GM21528 (cell line): ENCODE results near the gene VAMP8.
"Not testable (repeated sequence)": the region's sequence is repeated elsewhere in the genome, so short reads cannot be mapped to it uniquely, and the experiment has no call there.

Source experiments
- ATAC-seq: cut with Tn5 transposase; IDR thresholded peaks from one replicate; pipeline ENCODE4 v1.9.1; 2021; ENCODE audit warnings: mild to moderate bottlenecking, moderate library complexity; ENCODE audit not compliant: unreplicated experiment, low FRiP score

The VAMP8 gene

DNA sequence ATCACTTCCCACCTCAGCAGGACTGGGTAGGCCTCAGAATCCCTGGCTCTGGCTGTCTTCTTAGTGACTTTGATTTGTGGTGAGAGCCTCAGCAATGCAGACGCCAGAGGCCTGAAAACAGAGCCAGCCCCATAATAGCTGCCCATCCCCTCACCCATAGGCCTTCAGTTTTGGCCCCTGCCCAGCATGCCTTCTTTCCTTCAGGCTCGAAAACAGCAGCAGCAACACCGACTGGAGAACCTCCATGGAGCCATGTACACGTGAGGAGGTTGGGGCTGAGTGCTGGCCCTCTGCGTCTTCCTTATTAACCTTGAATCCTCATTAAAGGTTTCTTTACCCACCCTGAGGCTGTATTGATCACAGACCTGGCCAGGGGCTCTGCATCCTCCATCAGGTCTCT is 19.9 kb downstream of the VAMP8 start:
- ATAC-seq = no peak

DNA sequence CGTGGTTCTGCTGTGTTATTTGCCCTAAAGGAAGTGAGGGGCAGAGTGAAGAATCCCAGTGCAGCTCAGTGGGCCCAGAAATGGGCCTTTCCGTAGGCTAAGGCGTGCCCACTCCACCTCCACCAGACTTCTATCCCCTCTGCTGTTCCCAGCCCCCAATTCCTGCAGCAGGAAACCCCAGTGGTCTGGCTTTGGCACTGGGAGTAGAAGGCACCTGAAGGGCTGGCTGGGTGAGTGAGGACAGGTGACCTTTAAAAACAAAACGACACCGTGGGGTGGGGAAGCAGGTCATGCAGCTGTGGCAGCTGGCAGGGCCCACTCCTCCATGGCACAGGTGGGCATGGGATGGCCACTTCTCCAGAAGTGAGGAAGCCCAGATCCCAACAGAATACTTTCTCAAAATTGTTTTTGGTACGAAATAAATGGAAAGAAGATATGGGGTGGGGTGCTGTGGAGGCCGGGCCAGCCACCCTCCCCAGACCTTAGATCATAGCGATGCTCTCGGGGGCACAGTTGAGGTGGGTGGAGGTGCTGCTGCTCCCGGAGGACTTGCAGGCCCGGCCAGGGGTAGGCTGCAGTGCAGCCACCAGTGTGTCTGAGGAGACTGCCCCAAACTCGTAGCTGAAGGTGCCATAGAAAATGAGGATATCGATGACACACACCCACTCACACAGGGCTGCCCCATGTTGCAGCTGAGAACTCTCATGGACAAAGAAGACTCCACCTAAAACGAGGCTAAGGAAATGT is 21.4 kb downstream of the VAMP8 start:
- ATAC-seq = no peak

DNA sequence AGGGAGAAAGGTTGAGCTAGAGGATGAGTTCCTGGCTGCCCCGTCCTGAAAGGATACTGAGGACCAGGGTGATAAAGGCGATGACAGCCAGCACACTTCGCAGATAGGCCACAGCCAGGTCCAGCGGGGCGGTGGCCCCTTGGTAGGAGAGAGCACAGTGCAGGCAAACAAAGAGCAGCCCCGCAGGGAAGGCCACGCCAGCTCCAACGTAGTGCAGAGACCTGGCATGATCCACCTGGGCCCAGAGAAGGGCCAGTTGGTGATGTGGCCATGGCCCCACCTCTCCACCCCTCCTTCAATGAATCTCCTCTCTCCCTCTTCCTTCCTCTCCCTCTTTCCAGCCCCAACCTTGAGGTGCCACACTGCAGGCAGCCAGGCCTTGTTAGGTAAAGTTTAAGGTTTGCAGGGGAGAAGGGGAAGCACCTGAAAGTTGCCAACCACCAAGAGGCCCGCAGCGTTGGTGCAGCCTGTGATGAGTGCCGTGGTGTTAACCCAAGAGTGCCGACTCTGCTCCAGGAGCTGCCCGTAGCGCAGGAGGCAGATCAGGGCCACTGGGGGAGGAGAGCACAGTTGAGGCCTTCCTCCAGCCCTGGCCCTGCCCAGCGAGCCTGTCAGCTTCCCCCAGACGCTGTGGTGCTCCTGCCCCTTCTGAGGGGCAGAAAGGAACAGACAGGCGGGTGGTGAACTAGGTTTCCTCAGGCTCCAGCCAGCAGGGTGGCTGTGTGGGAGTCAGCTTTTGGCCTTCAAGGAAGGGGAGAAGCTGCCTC is 22.3 kb downstream of the VAMP8 start:
- ATAC-seq = no peak

DNA sequence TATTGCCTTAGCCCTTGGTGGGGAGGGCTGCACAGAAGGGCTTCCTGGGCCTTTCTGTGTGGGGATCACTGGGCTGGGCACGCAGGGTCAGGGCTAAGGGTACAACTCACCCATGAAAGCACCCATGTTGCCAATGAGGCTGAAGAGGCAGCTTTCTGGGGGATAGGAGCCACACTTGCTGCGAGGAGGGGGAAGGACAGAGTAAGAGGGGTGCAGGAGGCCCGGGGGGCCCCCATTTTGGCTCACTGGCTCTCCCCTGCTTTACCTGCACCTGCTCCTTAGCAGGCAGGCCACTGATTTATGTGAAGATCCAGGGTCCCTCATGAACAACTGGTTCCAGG is 22.8 kb downstream of the VAMP8 start:
- ATAC-seq = no peak

DNA sequence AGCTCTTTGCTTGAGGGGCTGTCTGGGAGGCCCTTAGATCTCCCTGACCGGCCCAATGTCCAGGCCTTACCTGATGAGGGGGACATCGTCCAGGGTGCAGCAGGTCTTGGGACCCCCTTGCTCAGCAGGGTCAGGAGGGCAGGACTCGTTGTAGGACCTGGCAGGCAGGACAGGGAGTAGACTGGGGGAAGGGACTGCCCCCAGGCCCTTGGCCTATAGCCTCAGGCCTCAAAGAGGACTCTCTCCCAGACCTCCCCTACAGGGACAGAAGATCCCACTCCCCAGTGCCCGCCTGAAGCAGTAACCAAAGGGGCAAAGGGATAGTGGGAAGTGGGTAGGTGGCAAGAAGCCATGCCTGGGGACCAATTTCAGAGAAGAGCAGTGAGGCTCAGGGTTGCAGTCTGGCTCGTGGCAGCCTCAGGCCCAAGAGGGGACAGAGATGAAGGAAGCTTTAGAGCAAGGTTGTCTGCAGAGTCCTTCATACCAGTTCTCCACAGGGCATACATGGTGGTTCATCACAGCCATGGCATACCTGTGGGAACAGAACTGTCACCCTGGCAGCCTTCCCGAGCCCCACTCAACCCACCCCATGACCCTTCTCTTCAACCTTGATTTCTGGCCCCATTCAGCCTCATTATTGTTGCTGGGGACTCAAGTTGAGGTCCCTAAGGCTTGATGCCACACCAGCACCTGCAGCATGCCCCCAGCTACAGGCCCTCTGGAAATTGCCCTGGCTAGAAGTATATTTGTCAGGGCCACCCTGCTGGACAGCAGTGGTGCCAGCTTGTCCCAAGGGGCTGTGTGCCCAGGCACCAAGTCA is 23.8 kb downstream of the VAMP8 start:
- no peak for ATAC-seq

DNA sequence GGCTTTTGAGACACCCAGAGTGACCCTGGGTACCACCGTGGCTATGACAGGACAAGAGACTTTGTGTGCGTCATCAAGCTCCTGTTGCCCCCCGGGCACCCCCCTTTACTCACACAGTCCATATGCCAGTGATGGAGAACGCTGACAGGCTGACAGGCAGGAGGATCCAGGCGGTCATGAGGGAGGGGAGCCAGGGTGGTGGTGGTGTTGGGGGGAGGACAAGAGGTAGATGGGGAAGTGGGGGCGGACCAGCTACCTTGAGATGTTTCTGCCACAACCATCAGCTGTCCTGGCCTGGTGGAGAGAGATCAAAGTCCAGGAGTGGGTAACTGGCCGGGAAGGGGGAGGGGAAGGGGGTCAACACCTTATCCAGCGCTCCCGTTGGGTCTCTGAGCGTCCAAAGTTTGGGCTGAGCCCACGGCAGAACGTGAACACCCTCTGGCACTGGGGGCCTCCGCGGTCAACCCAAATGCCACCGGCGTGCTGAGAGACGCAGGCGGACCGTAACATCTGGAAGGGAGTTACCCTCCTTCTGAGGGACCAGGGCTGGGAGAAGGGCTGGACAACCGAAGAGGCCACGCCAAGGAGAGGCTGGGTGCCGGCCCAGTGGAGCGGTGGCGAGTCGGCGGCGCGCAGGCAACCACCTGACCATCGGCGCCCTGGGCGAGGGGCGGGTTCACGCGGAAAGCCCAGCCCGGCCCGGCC is 24.5 kb downstream of the VAMP8 start:
- peak; percentile 48 for ATAC-seq

DNA sequence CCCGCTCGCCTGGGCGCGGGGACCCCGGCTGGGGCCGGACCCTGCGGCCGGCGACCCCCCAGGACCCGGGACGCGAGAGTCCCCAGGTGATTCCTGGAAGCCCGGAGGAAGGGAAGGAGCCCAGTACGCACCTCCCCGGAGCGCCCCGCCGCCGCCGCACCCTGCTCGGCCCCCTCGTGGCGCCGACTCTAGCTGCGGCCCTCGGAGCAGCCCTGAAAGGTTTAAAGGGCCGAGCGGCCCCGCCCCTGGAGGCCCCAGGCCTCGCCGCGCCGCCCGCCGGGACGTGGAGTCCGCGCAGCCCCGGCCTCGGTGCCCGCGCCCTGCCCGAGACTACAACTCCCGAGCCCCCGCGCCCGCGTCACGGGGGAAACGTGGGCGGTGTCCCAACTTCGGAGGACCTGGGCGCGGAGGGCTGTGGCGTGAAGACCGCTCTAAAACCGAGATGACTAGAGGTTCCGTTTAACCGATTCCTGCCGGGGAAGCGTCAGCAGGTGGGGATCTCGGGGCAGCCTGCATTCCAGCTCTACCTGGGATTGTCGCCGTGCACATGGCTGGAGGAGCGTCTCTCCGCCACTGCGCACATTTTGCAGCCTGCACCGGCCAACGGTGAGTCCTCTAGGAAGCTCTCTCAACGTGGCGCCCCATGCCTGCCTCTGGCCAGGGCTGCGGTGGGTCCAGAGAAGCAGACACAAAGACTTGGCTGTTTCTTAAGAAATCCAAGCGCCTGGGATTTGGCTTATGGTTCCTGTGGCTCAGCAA is 25.3 kb downstream of the VAMP8 start, which contains the start of gene TMEM150A:
Gene TMEM150A (minus strand): TSS at position 223 of the 759 bp plus-strand sequence. CDS start 750 bp downstream, outside the sequence.
- ATAC-seq = peak; percentile 92

DNA sequence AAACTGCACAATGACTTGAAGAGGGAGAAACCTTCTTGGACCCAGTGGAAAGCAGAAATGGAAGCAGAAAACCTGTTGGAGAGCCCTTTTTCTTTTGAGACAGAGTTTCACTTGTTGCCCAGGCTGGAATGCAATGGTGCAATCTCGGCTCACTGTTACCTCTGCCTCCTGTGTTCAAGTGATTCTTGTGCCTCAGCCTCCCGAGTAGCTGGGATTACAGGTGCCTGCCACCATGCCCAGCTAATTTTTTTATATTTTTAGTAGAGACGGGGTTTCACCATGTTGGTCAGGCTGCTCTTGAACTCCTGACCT is 26.7 kb downstream of the VAMP8 start:
- not testable (repeated sequence) for ATAC-seq

DNA sequence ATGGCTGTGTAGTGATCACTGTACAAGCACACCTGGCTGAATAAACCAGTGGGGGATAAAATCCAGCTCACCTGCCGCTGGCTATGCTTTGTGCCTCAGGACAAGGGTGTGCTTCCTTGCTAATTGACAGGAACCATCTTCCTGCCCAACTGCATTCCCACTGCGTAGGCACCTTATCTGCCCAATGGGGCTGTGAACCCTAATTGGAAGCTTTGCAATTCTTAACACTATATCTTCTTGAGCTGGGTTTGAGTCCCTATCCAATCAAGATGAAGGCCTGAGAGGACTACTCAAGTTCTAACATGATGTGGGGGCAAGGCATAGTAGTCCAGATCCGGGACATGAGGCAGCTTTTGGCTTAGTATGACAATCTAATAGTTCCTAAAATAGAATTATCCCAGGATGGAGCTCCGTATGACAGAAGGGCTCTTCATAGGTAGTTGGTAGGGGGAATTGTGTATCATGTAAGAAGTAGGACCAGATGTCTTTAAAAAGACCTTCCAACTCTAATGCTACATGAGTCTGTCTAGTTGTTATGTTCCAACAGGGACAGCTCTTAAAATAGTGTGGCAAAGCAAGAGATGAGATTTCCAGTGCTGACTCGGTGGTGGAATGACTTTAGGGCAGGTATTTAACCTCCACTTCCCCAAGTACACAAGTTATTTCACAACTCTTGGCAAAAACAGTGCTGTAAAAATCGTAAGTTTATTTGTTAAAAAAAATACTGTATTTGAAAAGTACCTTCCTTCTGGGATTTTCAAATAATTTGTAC is 27.4 kb downstream of the VAMP8 start:
- ATAC-seq = no peak

DNA sequence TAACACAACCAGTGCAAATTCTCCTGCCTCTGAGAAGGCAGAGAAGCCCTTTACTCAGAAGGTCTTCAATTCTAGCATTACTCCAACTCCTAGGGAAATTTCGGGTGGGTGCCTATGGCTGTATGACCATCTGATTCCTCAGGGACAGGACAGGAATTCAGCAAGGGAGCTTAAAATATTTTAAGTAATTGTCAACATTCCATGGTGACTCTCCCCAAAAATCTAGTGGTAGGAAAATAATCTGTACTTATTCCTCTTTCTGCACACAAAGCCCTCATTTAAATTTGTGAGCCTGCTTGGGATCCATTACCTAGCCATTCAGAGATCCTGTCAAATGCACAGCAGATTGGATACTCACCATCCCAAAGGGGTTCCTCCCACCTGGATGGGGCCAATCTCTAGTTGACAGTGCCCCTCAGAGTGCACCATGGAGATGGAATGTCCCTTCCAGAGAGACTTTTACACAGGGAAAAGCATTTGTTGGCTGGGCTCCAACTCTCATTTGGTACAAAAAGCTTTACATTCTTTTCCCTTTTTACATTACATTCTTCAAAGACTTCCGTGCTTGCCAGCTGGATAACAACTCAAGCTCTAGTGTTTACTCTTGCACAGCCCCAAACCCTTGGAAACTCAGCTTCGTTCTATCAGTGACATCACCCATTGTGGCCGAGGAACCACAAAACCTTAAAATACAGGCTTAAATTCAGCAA is 28.2 kb downstream of the VAMP8 start:
- no peak for ATAC-seq

DNA sequence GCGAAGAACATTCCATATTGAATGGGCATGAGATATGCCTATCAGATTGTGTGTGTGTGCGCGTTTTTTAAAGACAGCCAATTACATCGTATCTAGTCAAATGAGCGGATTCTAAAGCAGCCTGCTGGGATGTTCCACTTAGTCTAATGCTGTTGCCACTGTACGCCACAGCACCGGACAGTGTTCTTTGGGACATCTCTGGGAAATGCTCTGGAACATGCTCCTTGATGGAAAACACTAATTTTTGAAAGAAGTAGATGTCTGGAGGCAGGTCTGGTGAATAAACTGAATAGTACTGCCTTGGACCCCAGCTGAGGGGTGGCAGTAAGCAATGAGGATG is 28.7 kb downstream of the VAMP8 start:
- ATAC-seq = no peak

DNA sequence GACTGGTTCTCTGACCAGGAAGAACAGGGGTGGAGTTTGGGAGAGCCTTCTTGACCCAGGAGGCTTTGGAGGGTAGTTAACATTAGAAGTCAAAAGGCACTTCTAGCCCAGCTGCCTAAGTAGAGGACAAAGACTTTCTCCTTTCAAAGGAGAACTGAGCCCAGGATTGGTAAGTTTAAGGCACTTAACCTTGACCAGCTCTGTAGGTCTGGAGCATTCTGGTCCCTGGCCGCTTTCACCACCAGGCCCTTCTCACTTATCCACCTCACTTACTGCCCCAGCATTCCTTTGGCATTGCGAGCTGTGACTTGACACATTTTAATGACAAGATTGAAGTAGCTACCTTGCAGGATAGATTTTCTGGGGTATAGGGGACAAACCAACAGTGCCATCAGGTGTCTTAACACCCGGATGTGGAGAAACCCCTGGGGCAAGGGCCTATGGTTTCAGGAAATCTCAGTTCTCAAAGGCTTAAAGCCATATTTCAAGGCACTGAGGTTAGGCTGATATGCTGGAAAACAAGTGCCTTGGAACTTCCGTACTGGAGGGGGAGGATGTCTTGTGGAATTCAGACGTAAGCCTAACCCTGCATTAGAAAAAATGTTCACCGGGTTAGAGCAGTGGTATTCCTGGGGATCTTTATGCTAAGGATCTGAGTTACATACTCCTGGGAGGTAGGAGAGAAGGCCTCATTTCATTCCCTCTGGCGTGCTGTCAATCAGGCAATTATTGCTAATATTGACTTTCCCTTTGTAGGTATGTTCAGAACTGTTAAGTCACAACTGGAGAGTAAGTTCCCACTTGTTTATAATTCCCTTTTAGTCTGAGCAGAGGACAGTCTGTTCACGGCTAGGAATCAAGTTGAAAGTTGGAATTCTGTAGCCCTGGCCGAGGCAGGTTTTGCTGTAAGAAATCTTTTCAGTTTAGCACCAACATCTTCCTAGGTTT is 30.2 kb downstream of the VAMP8 start:
- ATAC-seq = no peak

DNA sequence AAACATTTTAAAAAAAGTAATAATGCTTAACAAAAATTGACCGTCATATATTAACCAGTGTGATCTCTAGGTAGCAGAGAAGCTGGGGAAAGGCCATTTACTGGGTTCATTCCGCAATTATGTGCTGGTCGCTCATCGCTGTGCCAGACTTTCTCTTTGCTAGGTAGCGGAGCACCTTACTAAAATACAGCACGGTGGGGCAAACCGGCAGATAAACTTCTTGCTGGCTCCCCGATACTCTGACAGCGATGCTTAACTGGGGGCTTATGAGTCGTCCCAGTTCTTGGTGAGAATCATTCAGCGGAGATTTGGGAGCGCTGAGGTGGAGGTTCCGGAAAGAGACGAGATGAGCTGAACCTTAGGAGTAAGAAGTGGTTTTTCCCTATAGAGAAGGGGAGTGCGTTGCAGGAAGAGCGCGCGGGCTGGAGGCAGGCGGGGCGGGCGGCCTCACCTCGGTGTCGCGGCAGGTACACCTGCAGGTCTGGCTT is 33.9 kb downstream of the VAMP8 start:
- no peak for ATAC-seq

DNA sequence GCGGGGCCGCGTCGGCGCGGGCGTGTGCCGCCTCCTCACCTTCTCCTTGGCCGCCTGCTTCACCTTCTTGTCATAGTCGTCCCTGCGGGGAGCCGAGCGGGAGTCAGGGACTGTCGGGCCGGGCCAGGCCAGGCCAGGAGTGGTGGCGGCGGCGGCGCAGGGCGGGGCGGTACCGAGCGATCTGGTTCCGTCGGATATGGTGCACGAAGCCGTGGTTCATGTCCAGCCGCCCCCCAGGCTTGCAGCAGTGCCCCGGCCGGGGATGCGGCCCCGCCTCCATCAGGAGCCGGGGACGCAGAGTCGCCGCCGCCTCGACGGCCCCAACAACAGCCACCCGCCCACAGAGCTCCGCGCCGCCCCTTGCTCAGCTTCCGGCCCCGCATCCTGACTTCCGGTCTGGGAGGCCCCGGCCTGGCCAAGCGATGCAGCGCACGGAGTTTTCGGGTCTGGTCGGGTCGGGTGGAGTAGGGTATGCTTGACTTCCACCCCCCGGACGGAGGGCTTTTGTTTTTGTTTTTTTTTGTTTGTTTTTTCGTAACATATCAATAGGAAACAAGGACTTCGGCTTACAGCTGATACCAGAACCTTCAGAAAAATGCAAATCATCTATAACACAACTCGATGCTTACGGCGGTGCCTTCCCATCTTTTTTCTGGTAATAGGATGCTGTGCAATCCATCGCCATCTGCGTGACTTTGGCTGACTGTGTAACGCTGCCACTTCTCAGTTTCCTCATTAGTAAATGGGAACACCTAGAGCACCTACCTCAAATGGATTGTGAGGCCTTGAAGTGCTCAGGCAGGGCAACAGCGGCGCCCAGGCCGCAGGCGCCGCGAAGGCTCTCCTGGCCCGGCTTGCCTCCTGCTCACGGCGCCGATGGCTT is 34.6 kb downstream of the VAMP8 start, which contains the start of gene C2orf68:
Gene C2orf68 (minus strand): TSS at position 362 of the 883 bp plus-strand sequence. CDS start 82 bp downstream, at position 280.
- ATAC-seq = peak; percentile 67

DNA sequence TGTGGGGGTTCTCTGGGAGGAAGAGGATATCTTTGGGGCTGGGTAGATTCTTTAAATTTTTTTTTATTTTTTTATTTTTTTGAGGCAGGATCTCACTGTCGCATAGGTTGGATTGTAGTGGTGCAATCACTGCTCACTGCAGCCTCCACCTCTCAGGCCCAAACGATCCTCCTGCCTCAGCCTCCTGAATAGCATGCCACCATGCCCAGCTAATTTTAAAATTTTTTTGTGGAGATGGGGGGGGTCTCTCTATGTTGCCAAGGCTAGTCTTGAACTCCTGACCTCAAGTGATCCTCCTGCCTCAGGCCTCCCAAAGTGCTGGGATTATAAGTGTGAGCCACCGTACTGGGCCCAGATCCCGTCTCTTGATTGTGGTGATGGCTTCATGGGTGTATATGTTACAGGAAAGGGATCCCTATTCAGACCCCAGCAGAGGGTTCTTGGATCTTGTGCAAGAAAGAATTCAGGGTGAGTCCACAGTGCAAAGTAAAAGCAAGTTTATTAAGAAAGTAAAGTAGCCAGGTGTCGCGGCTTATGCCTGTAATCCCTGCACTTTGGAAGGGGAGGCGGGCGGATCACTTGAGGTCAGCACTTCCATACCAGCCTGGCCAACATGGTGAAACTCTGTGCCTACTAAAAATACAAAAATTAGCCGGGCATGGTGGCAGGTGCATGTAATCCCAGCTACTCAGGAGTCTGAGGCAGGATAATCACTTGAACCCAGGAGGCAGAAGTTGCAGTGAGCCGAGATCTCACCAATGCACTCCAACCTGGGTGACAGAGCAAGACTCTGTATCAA is 36.5 kb downstream of the VAMP8 start:
- no peak for ATAC-seq

DNA sequence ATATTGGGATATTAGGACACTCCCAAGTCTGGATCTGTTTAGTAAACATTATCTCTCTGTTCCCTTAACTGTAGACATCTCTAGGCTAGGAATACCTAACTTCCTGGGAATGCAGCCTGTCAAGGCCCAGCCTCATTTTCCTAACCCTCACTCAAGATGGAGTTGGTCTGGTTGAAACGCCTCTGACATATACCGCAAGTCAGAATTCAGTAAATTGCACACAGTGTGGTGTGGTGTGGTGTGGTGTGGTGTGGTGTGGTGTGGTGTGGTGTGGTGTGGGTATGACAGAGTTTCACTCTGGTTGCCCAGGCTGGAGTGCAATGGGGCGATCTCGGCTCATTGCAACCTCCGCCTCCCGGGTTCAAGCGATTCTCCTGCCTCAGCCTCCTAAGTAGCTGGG is 37.4 kb downstream of the VAMP8 start:
- not testable (repeated sequence) for ATAC-seq
